HepG2 (cell line): Measurements from ENCODE around the gene ATG13. TPM values are rescaled to one million over a fixed set of nuclear protein-coding genes. Genes with fewer than 3 reads are reported as not detected.

Experiments
- CAMTA2 ChIP-seq: sonication (generic); formaldehyde crosslinking; IDR thresholded peaks from 2 replicates; pipeline ENCODE4 v1.4.0; 2020; ENCODE audit warnings: mild to moderate bottlenecking, missing genetic modification reagents, borderline replicate concordance
- CCDC6 ChIP-seq: sonication (generic); formaldehyde crosslinking; IDR thresholded peaks from 2 replicates; pipeline ENCODE4 v1.8.1; 2022; ENCODE audit warnings: mild to moderate bottlenecking, missing genetic modification reagents, moderate library complexity
- FOXA3 ChIP-seq: IDR thresholded peaks from 2 replicates; pipeline ENCODE4 v1.6.1; 2016; ENCODE audit warnings: missing genetic modification reagents, missing compliant biosample characterization
- ISL2 ChIP-seq: sonication (generic); formaldehyde crosslinking; IDR thresholded peaks from 2 replicates; pipeline ENCODE4 v1.5.0; 2020; ENCODE audit warnings: missing genetic modification reagents
- KLF12 ChIP-seq: sonication (generic); formaldehyde crosslinking; IDR thresholded peaks from 2 replicates; pipeline ENCODE4 v1.4.0; 2020; ENCODE audit warnings: missing genetic modification reagents, borderline replicate concordance
- NFYB ChIP-seq: sonication (generic); formaldehyde crosslinking; IDR thresholded peaks from 2 replicates; pipeline ENCODE4 v1.4.0; 2020; ENCODE audit warnings: missing genetic modification reagents
- PCBP1 ChIP-seq: fragments of 200-400 bp; formaldehyde crosslinking; IDR thresholded peaks from 2 replicates; pipeline ENCODE4 v1.6.1; 2017; ENCODE audit warnings: mild to moderate bottlenecking, low read depth, low read length, borderline replicate concordance
- RAD51 ChIP-seq: fragments of 450-650 bp; IDR thresholded peaks from 2 replicates; pipeline ENCODE4 v1.6.1; 2016; ENCODE audit warnings: borderline replicate concordance
- SALL1 ChIP-seq: sonication (generic); formaldehyde crosslinking; IDR thresholded peaks from 2 replicates; pipeline ENCODE4 v1.8.0; 2022; ENCODE audit warnings: mild to moderate bottlenecking, missing genetic modification reagents
- SP2 ChIP-seq: sonication (generic); formaldehyde crosslinking; IDR thresholded peaks from 2 replicates; pipeline ENCODE4 v1.5.1; 2020; ENCODE audit warnings: mild to moderate bottlenecking, missing genetic modification reagents
- SRSF9 ChIP-seq: fragments of 200-400 bp; formaldehyde crosslinking; IDR thresholded peaks from 2 replicates; pipeline ENCODE4 v1.6.1; 2018; ENCODE audit warnings: borderline replicate concordance, mild to moderate bottlenecking, low read depth, low read length; ENCODE audit not compliant: insufficient read depth, poor library complexity, severe bottlenecking
- SRY ChIP-seq: sonication (generic); formaldehyde crosslinking; IDR thresholded peaks from 2 replicates; pipeline ENCODE4 v1.8.0; 2022; ENCODE audit warnings: mild to moderate bottlenecking, missing genetic modification reagents
- TP53 ChIP-seq: sonication (generic); formaldehyde crosslinking; conservative IDR thresholded peaks from 2 replicates; pipeline ENCODE4 v1.4.0; 2020; ENCODE audit warnings: missing genetic modification reagents
- ZBTB26 ChIP-seq: IDR thresholded peaks from 2 replicates; pipeline ENCODE4 v1.6.1; 2016; ENCODE audit warnings: missing compliant biosample characterization, missing genetic modification reagents, borderline replicate concordance
- ZBTB38 ChIP-seq: sonication (generic); formaldehyde crosslinking; IDR thresholded peaks from 2 replicates; pipeline ENCODE4 v1.5.1; 2020; ENCODE audit warnings: mild to moderate bottlenecking, missing genetic modification reagents
- ZNF121 ChIP-seq: sonication (generic); formaldehyde crosslinking; IDR thresholded peaks from 2 replicates; pipeline ENCODE4 v1.5.0; 2020; ENCODE audit warnings: mild to moderate bottlenecking, missing genetic modification reagents
- ZNF343 ChIP-seq: sonication (generic); formaldehyde crosslinking; IDR thresholded peaks from 2 replicates; pipeline ENCODE4 v1.4.0; 2020; ENCODE audit warnings: mild to moderate bottlenecking, missing genetic modification reagents
- ZNF570 ChIP-seq: sonication (generic); formaldehyde crosslinking; IDR thresholded peaks from 2 replicates; pipeline ENCODE4 v1.4.0; 2020; ENCODE audit warnings: mild to moderate bottlenecking, missing genetic modification reagents, borderline replicate concordance
- ZNF777 ChIP-seq: sonication (generic); formaldehyde crosslinking; IDR thresholded peaks from 2 replicates; pipeline ENCODE4 v1.4.0; 2020; ENCODE audit warnings: missing genetic modification reagents
- polyA plus RNA-seq, 8 experiments: library from polyadenylated mRNA; depleted of rRNA in 3 of 8; stranded (reverse) in 7 of 8; unstranded in 1 of 8; fragments of >200 nt; fragmentation: Illumina TruSeq in 4 of 8; extraction: Trizol in 4 of 8; gene quantifications; 2 replicates each; pipeline versions ENCODE4 v1.2.1 to v1.2.3, GENCODE V29; 2011 to 2016; ENCODE audit warnings: low read depth in 4 of 8, missing spikeins in 1 of 8, mixed read lengths in 1 of 8; ENCODE audit not compliant: insufficient read depth in 1 of 8
- total RNA-seq, 5 experiments: library from RNA; depleted of rRNA; stranded (reverse); fragments of >200 nt; fragmentation: Illumina TruSeq; extraction: Trizol; gene quantifications; 2 replicates each; pipeline ENCODE4 v1.2.3, GENCODE V29; 2016; ENCODE audit warnings: low read depth in 1 of 5
- TF ChIP-seq, protein P1 (sequence below), 2 experiments: sonication (generic) in 1 of 2; formaldehyde crosslinking in 1 of 2; IDR thresholded peaks; 2 replicates each; pipeline versions ENCODE4 v1.4.0 to v1.6.1; 2016 to 2020; ENCODE audit warnings: borderline replicate concordance in 1 of 2, low read depth in 1 of 2, mild to moderate bottlenecking in 1 of 2, missing genetic modification reagents in 1 of 2

The ATG13 gene
- total and polyA plus RNA-seq, 2 of the 13 experiments (the other 11 are each of a cell fraction or from before 2014, with no cell fraction given): 55.0 to 77.3 TPM

DNA sequence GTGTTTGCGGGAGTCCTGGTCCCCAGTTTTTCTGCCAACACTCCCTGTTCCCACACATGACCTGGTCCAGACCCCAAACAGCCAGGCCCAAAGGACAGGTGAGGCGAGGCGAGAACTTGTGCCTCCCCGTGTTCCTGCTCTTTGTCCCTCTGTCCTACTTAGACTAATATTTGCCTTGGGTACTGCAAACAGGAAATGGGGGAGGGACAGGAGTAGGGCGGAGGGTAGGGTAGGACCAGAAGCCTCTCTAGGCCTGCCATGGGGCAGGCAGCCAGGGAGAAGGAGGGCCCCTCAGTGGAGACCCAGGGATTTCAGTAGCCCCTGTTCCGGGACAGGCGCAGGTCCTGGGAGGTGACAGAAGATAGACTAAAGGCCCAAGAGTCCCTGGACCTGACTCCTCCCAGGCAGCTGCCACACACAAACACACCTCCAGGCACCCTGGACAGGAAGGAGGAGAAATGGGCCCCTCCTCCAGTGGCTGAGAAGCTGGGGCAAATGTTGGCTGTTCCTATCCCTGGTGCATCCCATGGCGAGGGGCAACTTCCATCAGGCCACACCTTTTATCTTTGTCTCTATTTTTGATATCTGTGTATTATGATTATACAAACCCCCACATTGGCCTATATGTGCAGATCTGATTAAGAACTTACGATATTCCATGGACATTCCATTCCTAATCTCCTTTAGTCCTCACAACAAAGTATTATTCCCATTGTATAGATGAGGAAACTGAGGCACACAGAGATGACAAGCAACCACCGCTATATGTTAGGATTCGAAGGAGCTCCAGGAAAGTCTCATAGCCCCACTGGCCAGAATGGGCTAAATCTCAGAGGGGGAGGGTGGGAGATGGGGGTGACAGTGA is 101.0 kb downstream of the ATG13 start (continued):
- TF ChIP-seq, protein P1, sequence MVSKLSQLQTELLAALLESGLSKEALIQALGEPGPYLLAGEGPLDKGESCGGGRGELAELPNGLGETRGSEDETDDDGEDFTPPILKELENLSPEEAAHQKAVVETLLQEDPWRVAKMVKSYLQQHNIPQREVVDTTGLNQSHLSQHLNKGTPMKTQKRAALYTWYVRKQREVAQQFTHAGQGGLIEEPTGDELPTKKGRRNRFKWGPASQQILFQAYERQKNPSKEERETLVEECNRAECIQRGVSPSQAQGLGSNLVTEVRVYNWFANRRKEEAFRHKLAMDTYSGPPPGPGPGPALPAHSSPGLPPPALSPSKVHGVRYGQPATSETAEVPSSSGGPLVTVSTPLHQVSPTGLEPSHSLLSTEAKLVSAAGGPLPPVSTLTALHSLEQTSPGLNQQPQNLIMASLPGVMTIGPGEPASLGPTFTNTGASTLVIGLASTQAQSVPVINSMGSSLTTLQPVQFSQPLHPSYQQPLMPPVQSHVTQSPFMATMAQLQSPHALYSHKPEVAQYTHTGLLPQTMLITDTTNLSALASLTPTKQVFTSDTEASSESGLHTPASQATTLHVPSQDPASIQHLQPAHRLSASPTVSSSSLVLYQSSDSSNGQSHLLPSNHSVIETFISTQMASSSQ (IDR thresholded peaks at IDR 0.05; ENCODE audit: low read depth): peak; percentile 92
- TF ChIP-seq, protein P1 (CRISPR knock-in tag; IDR thresholded peaks at IDR 0.05; ENCODE audit: borderline replicate concordance): peak; percentile 97
- TF ChIP-seq SRSF9 (no peak), SALL1 (CRISPR knock-in tag) (peak; percentile 95), FOXA3 (CRISPR knock-in tag) (peak; percentile 96), ZBTB38 (CRISPR knock-in tag) (peak; percentile 76; the same call in 1 of the 2 replicates), ISL2 (peak; percentile 83), ZNF343 (CRISPR knock-in tag) (no peak), ZNF121 (CRISPR knock-in tag) (peak; percentile 80), CCDC6 (CRISPR knock-in tag) (peak; percentile 52; the same call in 1 of the 2 replicates), SP2 (no peak), KLF12 (CRISPR knock-in tag) (no peak; the same call in 1 of the 2 replicates), PCBP1 (no peak), ZNF777 (CRISPR knock-in tag) (no peak), NFYB (CRISPR knock-in tag) (peak; percentile 15; the same call in 1 of the 2 replicates), RAD51 (no peak), ZNF570 (CRISPR knock-in tag) (no peak), SRY (CRISPR knock-in tag) (no peak; the same call in 1 of the 2 replicates), ZBTB26 (CRISPR knock-in tag) (no peak), TP53 (CRISPR knock-in tag) (no peak), CAMTA2 (CRISPR knock-in tag) (no peak)
